ENCODE data around the gene ENG.
A peak's percentile ranks its signal among the peaks of the same experiment; 100 is the strongest.

Gene ENG

DNA sequence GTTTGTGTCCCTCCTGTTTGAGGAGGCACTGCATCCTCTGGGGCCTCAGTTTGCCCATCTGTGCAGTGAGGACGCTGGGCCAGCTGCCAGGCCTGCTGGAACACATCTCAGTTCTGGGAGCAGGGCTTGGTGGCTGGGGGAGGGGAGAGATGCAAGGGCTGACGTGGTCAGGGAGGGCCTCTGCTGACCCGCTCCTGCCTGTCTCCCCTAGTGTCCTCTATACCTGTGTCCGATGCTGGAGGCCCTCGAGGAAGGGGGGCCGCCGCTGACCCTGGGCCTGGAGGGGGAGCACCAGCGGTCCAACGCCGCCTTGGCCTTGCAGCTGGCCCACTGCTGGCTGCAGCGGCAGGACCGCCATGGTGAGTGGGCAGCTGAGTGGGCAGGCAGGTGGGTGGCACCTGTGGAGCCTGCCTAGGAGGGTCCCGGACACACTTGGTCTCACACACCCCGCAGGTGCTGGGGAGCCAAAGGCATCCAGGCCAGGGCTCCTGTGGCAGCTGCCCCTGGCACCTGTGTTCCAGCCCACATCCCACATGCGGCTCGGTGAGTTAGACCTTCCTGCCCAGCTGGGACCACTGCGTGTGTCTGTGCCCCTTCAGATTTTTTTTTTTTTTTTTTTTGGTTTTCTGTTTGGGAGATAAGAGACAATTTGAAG lies 46.0 kb downstream of the ENG start:
- H3K27me3 ChIP-seq (ENCODE audit: insufficient read depth, low read length) = no peaks in the 10 kb centered on the region
- 0 out of 2 replicates have a peak, but pooled peaks cover 3% of the 10 kb centered on the region for H3K4me1 ChIP-seq (ENCODE audit: insufficient read depth, low read length)
- peaks cover 64% of the 10 kb centered on the region for H3K36me3 ChIP-seq (ENCODE audit: insufficient read depth, low read length)
- 97% methylated on average over 17 of the region's 17 CpGs for WGBS
- no peak overlapping the region for H3K9ac ChIP-seq (ENCODE audit: low read depth, low read length)
- H3K27ac ChIP-seq (ENCODE audit: low read depth, low read length) = no peak overlapping the region
- no peak overlapping the region for H3K4me3 ChIP-seq (ENCODE audit: low read length)
- no peaks in the 10 kb centered on the region for H3K9me3 ChIP-seq (ENCODE audit: insufficient read depth, low read depth, low read length)

DNA sequence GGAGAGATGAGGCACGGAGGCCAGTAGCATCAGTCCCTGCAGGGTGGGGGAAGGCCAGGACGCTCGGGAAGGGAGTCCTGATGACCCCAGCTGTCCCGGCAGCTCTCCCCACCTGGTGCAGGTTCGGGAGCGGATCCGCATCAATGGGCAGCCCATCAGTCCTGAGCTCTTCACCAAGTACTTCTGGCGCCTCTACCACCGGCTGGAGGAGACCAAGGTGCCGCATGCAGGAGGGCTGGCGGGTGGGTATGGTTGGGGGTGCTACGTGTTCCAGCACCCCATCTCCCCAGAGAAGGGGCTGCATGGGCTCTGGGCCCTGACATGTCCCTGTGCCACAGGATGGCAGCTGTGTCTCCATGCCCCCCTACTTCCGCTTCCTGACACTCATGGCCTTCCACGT lies 47.6 kb downstream of the ENG start:
- peaks cover 48% of the 10 kb centered on the region for H3K36me3 ChIP-seq (ENCODE audit: insufficient read depth, low read length)

DNA sequence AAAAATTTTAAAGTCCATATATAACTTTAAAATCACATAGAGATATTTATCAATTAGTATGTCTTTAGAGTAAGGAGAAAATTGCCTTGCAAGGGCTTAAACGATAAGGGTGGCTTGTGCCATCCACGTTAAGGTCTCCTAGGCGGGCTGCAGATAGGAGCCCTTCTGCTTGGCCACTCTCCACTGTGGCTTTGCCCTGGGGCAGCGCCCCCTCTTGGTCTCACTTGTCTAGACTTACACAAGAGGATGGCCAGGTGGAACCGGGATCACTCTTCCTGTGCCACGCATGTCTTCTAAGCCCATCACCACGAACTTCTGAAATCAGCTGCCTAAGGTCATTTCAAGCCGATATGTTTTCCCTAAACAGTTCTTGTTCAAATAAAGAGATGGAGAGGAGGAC lies 48.8 kb downstream of the ENG start:
- Histone ChIP-seq H3K36me3 (ENCODE audit: insufficient read depth, low read length) (peaks cover 41% of the 10 kb centered on the region), H3K27ac (ENCODE audit: low read depth, low read length) (no peak overlapping the region), H3K9ac (ENCODE audit: low read depth, low read length) (no peak overlapping the region), H3K4me1 (ENCODE audit: insufficient read depth, low read length) (peaks cover 8% of the 10 kb centered on the region; the same call in 1 of the 2 replicates), H3K27me3 (ENCODE audit: insufficient read depth, low read length) (no peaks in the 10 kb centered on the region), H3K4me3 (ENCODE audit: low read length) (no peak overlapping the region), H3K9me3 (ENCODE audit: insufficient read depth, low read depth, low read length) (no peaks in the 10 kb centered on the region)
- WGBS = 75% methylated on average over 8 of the region's 8 CpGs

More for the DNA sequence above, 47.6 kb downstream of the ENG start:
- Histone ChIP-seq H3K4me3 (ENCODE audit: low read length) (no peak overlapping the region), H3K9ac (ENCODE audit: low read depth, low read length) (no peak overlapping the region), H3K27me3 (ENCODE audit: insufficient read depth, low read length) (no peaks in the 10 kb centered on the region), H3K9me3 (ENCODE audit: insufficient read depth, low read depth, low read length) (no peaks in the 10 kb centered on the region), H3K27ac (ENCODE audit: low read depth, low read length) (no peak overlapping the region), H3K4me1 (ENCODE audit: insufficient read depth, low read length) (peaks cover 7% of the 10 kb centered on the region; the same call in 1 of the 2 replicates)
- 94% methylated on average over 14 of the region's 14 CpGs for WGBS

DNA sequence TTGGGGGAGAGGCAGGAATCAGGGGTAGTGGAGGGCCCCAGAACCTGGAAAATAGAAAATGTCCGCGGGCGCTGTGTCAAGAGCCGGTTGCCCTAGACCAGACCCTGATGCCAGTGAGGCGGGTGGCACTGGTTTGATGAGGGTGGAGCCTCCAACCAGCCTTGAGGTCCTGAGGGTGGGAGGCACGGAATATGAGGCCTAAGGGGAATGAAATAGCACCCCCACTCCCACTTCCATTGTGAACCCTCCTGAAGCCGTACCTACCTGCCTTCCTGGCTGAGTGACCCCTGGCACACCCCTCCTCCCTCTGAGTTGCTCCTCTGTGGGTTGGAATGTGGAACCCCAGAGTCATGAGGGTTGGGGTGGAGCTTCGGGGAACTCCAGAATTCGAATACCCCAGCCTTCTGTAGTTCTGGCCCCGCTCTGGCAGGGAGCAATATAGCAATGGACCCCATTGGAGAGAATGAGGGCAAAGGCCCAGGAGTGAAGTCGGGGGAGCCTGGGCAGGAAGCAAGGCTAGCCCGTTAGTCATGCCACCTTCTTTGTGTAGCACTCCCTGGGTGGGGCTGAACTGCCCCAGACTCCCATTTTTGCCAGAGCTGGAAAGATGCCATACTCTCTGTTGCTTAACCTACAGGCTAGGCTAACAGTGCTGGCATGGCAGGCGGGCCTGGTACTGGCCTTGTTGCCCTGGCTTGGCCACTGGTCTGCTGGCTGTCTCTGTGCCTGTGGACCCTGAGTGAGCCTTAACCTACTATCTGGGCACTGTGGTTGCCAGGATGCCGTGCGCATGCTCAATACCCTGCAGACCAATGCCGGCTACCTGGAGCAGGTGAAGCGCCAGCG lies 50.7 kb downstream of the ENG start:
- Histone ChIP-seq H3K36me3 (ENCODE audit: insufficient read depth, low read length) (peaks cover 33% of the 10 kb centered on the region), H3K4me1 (ENCODE audit: insufficient read depth, low read length) (peaks cover 5% of the 10 kb centered on the region; the same call in 1 of the 2 replicates), H3K9ac (ENCODE audit: low read depth, low read length) (peak overlapping the region; percentile 96), H3K9me3 (ENCODE audit: insufficient read depth, low read depth, low read length) (no peaks in the 10 kb centered on the region), H3K27me3 (ENCODE audit: insufficient read depth, low read length) (no peaks in the 10 kb centered on the region), H3K27ac (ENCODE audit: low read depth, low read length) (peak overlapping the region; percentile 93), H3K4me3 (ENCODE audit: low read length) (peak overlapping the region; percentile 92)
- WGBS = 60% methylated on average over 18 of the region's 18 CpGs

DNA sequence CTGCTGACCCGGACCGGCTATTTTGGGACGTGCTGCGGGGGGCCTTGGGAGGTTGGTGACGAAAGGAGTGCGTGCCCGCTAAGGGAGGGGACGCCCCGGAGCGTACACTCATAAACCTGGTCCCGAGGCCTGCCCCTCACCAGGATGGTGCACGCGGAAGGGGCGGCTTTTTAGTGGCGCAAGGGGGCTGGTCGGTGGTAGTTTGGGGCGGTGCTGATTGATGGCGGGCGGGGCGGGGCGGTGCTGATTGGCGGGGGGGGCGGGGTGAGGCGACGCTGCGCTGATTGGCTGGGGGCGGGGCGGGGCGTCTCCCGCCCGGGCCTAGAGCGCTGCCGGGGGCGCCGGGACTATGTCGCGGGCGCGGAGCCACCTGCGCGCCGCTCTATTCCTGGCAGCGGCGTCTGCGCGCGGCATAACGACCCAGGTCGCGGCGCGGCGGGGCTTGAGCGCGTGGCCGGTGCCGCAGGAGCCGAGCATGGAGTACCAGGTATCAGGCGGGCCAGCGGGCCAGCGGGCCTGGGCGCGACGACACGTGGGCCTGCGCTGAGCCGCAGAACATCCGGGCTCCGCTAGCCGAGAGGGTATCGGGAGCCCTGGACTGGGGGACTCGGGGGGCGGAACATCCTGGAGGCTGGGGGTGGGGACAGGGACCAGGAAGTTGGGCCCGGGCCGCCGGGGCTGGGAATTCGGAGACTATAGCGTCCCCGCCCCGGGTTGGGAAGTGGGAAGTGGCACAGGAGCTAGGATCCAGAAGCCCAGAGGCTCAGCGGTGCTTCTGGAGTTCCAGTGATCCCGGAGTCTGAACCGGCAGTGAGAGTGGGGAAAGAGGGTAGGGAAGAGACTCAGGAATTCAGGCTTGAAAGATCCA lies 51.6 kb downstream of the ENG start, which contains the start of gene FPGS:
FPGS (plus strand) TSS at position 307 of the 868 bp plus-strand sequence; CDS start at position 350, 43 bp downstream.
- H3K4me3 ChIP-seq (ENCODE audit: low read length) = peak within 1 kb of the TSS; percentile 92
- no peaks in the 10 kb centered on the region for H3K27me3 ChIP-seq (ENCODE audit: insufficient read depth, low read length)
- peaks cover 24% of the 10 kb centered on the region for H3K36me3 ChIP-seq (ENCODE audit: insufficient read depth, low read length)
- peak within 1 kb of the TSS; percentile 93 for H3K27ac ChIP-seq (ENCODE audit: low read depth, low read length)
- peaks cover 5% of the 10 kb centered on the region; the same call in 1 of the 2 replicates for H3K4me1 ChIP-seq (ENCODE audit: insufficient read depth, low read length)
- peak within 1 kb of the TSS; percentile 96 for H3K9ac ChIP-seq (ENCODE audit: low read depth, low read length)
- H3K9me3 ChIP-seq (ENCODE audit: insufficient read depth, low read depth, low read length) = no peaks in the 10 kb centered on the region
- under 1% methylated on average over 74 of the region's 83 CpGs for WGBS

DNA sequence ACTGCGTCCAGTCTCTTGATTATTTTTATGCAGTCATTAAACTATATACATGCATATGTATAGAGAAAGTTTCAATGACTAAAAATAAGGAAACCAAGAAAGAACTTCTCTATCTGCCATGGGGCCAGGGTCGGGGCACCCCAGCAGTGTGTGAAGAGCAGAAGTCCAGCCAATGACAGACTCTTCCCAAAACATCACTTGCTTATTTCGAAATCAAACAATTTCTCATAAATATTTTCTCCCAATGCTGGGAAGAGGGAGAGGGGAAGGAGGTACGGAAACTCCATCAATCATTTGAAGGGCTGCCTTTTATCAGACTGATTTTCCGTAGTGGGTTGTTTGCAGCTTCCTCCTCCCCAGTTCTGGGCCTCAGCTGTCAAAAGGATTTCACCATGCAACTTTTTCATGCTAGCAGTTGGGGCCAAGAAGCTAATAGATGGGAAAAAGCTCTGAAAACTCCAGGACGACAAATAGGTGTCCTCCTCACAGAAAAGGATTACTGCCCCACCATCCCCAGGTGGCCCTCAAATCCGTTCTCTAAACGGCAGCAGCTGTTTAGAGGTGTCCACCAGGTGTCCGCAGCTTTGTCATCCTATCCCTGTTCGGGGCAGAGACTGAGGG lies 52.4 kb downstream of the ENG start:
- no peaks in the 10 kb centered on the region for H3K27me3 ChIP-seq (ENCODE audit: insufficient read depth, low read length)
- H3K27ac ChIP-seq (ENCODE audit: low read depth, low read length) = peak overlapping the region; percentile 16; the same call in 1 of the 2 replicates
- WGBS = 33% methylated on average over 8 of the region's 10 CpGs
- peak overlapping the region; percentile 92 for H3K4me3 ChIP-seq (ENCODE audit: low read length)
- peaks cover 5% of the 10 kb centered on the region; the same call in 1 of the 2 replicates for H3K4me1 ChIP-seq (ENCODE audit: insufficient read depth, low read length)
- peak overlapping the region; percentile 72 for H3K9ac ChIP-seq (ENCODE audit: low read depth, low read length)
- H3K36me3 ChIP-seq (ENCODE audit: insufficient read depth, low read length) = peaks cover 17% of the 10 kb centered on the region; the same call in 1 of the 2 replicates
- no peaks in the 10 kb centered on the region for H3K9me3 ChIP-seq (ENCODE audit: insufficient read depth, low read depth, low read length)

DNA sequence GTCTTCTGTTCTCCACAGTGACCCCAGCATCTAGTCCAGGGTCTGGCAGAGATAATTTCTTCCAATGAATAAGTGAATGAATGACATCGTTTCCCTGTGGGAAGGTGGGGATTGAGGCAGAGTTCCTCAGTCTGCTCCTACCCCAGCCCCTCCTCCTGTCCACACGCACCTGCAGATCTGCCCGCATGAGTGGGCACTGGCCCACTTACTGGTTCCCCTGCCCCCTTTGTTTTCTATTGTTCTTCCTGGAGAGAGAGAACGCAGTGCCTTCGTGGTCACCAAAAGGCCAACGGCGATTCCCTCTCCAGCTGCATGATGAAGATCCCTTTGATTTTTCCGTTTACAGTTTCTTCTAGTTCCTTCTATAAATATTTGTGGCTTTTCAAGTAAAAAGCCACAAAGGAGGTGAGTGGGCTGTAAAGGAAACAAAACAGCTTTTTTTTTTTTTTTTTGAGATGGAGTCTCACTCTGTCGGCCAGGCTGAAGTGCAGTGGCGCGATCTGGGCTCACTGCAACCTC lies 57.5 kb downstream of the ENG start:
- H3K9me3 ChIP-seq (ENCODE audit: insufficient read depth, low read depth, low read length) = no peaks in the 10 kb centered on the region
- peaks cover 12% of the 10 kb centered on the region for H3K36me3 ChIP-seq (ENCODE audit: insufficient read depth, low read length)
- no peak overlapping the region for H3K9ac ChIP-seq (ENCODE audit: low read depth, low read length)
- H3K4me3 ChIP-seq (ENCODE audit: low read length) = no peak overlapping the region
- H3K27ac ChIP-seq (ENCODE audit: low read depth, low read length) = no peak overlapping the region
- H3K4me1 ChIP-seq (ENCODE audit: insufficient read depth, low read length) = peaks cover 2% of the 10 kb centered on the region; the same call in 1 of the 2 replicates
- WGBS = 85% methylated on average over 11 of the region's 11 CpGs
- H3K27me3 ChIP-seq (ENCODE audit: insufficient read depth, low read length) = no peaks in the 10 kb centered on the region

DNA sequence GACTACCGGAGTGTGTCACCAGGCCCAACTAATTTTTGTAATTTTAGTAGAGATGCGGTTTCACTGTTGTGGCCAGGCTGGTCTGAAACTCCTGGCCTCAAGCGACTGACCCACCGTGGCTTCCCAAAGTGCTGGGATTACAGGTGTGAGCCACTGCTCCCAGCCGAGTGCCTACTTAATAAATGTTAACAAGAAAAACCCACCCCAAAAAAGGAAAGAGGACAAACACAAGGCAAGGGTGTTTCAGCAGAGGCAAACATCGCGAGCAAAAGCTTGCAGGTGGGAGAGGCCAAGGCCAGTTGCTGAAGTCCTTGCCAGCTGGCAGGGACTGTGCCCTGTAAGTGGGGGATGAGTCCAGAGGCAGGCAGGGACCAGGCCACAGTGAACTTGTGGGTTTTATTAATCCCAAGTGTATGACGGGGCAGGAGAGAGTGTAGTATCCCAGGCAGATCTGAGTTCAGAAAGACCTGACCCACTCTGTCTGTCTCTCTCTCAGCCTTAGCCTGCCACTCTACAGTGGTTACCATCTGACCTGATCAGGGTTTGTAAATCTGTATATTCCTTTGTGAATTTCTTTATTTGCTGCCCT lies 58.1 kb downstream of the ENG start:
- Histone ChIP-seq H3K4me1 (ENCODE audit: insufficient read depth, low read length) (no peaks in the 10 kb centered on the region), H3K9ac (ENCODE audit: low read depth, low read length) (no peak overlapping the region)

DNA sequence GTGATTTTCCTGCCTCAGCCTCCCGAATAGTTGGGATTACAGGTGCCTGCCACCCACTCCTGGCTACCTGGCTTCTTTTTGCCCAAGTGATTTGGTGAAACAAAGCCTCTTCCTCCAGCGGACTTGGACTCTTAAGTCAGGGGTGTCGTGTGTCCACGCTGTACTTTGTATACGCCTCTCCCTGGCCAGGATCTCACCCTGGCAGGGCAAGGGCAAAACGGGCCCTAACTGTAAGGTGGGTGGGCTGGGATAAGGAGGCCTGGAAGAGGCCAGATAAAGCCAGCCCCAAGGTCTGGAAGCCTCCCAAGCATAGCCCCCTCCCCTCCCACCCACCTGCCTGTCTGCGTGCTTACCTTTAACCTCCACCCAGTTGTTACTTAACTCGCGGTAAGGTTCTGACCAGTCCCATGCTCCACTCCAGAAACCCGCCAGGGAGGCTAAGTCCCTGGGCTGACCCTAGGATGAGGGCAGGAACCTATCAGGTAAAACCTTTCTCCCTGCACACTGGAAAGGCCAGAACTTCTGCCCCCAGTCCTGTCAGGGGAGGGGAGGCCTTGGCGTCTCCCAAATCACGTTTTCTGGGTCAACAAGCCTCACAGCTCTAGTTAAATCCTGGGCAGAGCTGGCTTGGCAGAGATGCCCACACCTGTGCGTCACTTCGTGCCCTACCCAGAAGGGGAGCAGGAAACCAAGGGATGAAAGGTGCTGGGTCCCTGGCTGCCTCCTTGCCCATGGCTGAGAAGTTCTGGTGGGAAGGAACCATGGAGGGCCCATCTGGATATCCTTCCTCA lies 60.3 kb downstream of the ENG start:
- Histone ChIP-seq H3K9me3 (ENCODE audit: insufficient read depth, low read depth, low read length) (no peaks in the 10 kb centered on the region), H3K4me3 (ENCODE audit: low read length) (no peak overlapping the region), H3K36me3 (ENCODE audit: insufficient read depth, low read length) (peaks cover 39% of the 10 kb centered on the region), H3K4me1 (ENCODE audit: insufficient read depth, low read length) (no peaks in the 10 kb centered on the region), H3K9ac (ENCODE audit: low read depth, low read length) (no peak overlapping the region), H3K27ac (ENCODE audit: low read depth, low read length) (no peak overlapping the region), H3K27me3 (ENCODE audit: insufficient read depth, low read length) (no peaks in the 10 kb centered on the region)
- 90% methylated on average over 14 of the region's 14 CpGs for WGBS

More for the DNA sequence above, 58.1 kb downstream of the ENG start:
- no peaks in the 10 kb centered on the region for H3K27me3 ChIP-seq (ENCODE audit: insufficient read depth, low read length)
- peaks cover 18% of the 10 kb centered on the region for H3K36me3 ChIP-seq (ENCODE audit: insufficient read depth, low read length)
- 88% methylated on average over 8 of the region's 8 CpGs for WGBS
- no peak overlapping the region for H3K4me3 ChIP-seq (ENCODE audit: low read length)
- no peak overlapping the region for H3K27ac ChIP-seq (ENCODE audit: low read depth, low read length)
- no peaks in the 10 kb centered on the region for H3K9me3 ChIP-seq (ENCODE audit: insufficient read depth, low read depth, low read length)
